Natural killer cell (primary cell): ENCODE results near the gene CBR3. TPM values are rescaled to one million over a fixed set of nuclear protein-coding genes. Genes with fewer than 3 reads are reported as not detected.
"Not testable (repeated sequence)": the region's sequence is repeated elsewhere in the genome, so short reads cannot be mapped to it uniquely, and the experiment has no call there.

ENCODE experiments used
- ATAC-seq, 3 donors: fragments of 150-1000 bp in 2 of 3; fragments of 200-7000 bp in 1 of 3; cut with Tn5 transposase; 1 replicate in 1 of 3; 2 replicates in 2 of 3; pipeline ENCODE4 v1.10.0; 2021; ENCODE audit warnings: mild to moderate bottlenecking in 2 of 3, moderate library complexity in 2 of 3
- DNase-seq, 2 donors: peaks; one replicate each; pipeline versions ENCODE4 v3.0.0 to v3.0.0-alpha.2; 2013 to 2021; ENCODE audit warnings: mixed read lengths in 1 of 2
- H3K27ac ChIP-seq: one replicate; pipeline ENCODE4 v1.5.1; 2013; ENCODE audit warnings: mild to moderate bottlenecking, low read length
- H3K27me3 ChIP-seq: one replicate; pipeline ENCODE4 v1.6.1; 2013; ENCODE audit warnings: low read length; ENCODE audit not compliant: control insufficient read depth, insufficient read depth
- H3K36me3 ChIP-seq: one replicate; pipeline ENCODE4 v1.6.1; 2013; ENCODE audit warnings: low read length; ENCODE audit not compliant: control insufficient read depth, insufficient read depth
- H3K4me1 ChIP-seq: one replicate; pipeline ENCODE4 v1.6.1; 2013; ENCODE audit warnings: low read length; ENCODE audit not compliant: control insufficient read depth, insufficient read depth
- H3K4me3 ChIP-seq: one replicate; pipeline ENCODE4 v1.5.1; 2013; ENCODE audit warnings: low read length
- H3K9me3 ChIP-seq: one replicate; pipeline ENCODE4 v1.6.1; 2013; ENCODE audit warnings: low read length; ENCODE audit not compliant: control insufficient read depth, insufficient read depth
- H3K27ac Mint-ChIP-seq, 2 donors: one replicate each; pipeline ENCODE4 v1.8.0; 2022; ENCODE audit warnings: mild to moderate bottlenecking in 2 of 2, mixed read lengths in 2 of 2, moderate library complexity in 1 of 2
- H3K27me3 Mint-ChIP-seq, 2 donors: one replicate each; pipeline ENCODE4 v1.8.0; 2022; ENCODE audit warnings: low read depth in 2 of 2, mixed read lengths in 2 of 2
- H3K36me3 Mint-ChIP-seq: one replicate; pipeline ENCODE4 v1.8.0; 2022; ENCODE audit warnings: mixed read lengths
- H3K4me1 Mint-ChIP-seq, 2 donors: one replicate each; pipeline ENCODE4 v1.8.0; 2022; ENCODE audit warnings: mixed read lengths in 2 of 2
- H3K4me3 Mint-ChIP-seq: one replicate; pipeline ENCODE4 v1.8.0; 2022; ENCODE audit warnings: mild to moderate bottlenecking, moderate library complexity, mixed read lengths
- H3K9me3 Mint-ChIP-seq, 2 donors: one replicate each; pipeline ENCODE4 v1.8.0; 2022; ENCODE audit warnings: mixed read lengths in 2 of 2
- WGBS: methylation state at CpG from one replicate; pipeline ENCODE4 v1.1.7; 2013; ENCODE audit warnings: missing lambda C conversion rate; ENCODE audit not compliant: insufficient coverage; 5-methylcytosine and 5-hydroxymethylcytosine counted together
- intact Hi-C: fragments of 100-400 bp; cut with micrococcal nuclease; formaldehyde crosslinking; loops from one replicate; pipeline ENCODE4 v1.14.2; 2022
- total RNA-seq, 4 donors: library from RNA; stranded (reverse); fragments of 120-200 nt in 1 of 4; gene quantifications; one replicate each; pipeline versions ENCODE4 v1.2.3 to v1.2.4, GENCODE V29; 2013 to 2022
- TF ChIP-seq, protein P1 (sequence below): fragments of 200-600 bp; IDR thresholded peaks from one replicate; pipeline ENCODE4 v1.8.0; 2022; ENCODE audit warnings: antibody characterized with exemption

Gene CBR3
- total RNA-seq, 3 donors from 2014 or later (not counting 1 experiment from before 2014, with no cell fraction given): 0.95 to 1.5 (median 1.2) TPM

DNA sequence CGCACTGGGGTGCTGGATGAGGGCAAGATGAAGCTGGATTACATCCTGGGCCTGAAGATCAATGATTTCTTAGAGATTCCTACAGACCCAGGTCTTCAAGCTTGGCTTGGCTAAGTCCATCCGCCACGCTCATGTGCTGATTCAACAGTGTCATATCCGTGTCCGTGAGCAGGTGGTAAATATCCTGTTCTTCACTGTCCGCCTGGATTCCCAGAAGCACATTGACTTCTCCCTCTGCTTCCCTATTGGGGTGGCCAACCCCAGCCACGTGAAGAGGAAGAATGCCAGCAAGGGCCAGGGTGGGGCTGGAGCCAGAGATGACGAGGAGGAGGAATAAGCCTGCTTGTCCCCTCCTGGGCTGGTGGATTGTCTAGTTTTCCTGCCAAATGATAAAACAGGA is 2.2 kb upstream of the CBR3 start:
- peaks cover 23% of the 10 kb centered on the region for H3K4me1 ChIP-seq
- Mint-ChIP-seq H3K36me3 (no peaks in the 10 kb centered on the region), H3K9me3 (no peaks in the 10 kb centered on the region), H3K27ac (no peak overlapping the region), H3K27me3 (no peaks in the 10 kb centered on the region), H3K4me1 (peaks cover 22 to 33% of the 10 kb centered on the region in 2 donors), H3K4me3 (peak overlapping the region; percentile 31)
- ATAC-seq (no peak), DNase-seq (no peak)
- H3K4me3 ChIP-seq: no peak overlapping the region
- H3K36me3 ChIP-seq: no peaks in the 10 kb centered on the region
- H3K9me3 ChIP-seq: no peaks in the 10 kb centered on the region
- TF ChIP-seq, protein P1, sequence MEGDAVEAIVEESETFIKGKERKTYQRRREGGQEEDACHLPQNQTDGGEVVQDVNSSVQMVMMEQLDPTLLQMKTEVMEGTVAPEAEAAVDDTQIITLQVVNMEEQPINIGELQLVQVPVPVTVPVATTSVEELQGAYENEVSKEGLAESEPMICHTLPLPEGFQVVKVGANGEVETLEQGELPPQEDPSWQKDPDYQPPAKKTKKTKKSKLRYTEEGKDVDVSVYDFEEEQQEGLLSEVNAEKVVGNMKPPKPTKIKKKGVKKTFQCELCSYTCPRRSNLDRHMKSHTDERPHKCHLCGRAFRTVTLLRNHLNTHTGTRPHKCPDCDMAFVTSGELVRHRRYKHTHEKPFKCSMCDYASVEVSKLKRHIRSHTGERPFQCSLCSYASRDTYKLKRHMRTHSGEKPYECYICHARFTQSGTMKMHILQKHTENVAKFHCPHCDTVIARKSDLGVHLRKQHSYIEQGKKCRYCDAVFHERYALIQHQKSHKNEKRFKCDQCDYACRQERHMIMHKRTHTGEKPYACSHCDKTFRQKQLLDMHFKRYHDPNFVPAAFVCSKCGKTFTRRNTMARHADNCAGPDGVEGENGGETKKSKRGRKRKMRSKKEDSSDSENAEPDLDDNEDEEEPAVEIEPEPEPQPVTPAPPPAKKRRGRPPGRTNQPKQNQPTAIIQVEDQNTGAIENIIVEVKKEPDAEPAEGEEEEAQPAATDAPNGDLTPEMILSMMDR: no peak
- intact Hi-C loops: no loop called here
- WGBS: 94% methylated on average over 8 of the region's 8 CpGs
- no peaks in the 10 kb centered on the region for H3K27me3 ChIP-seq
- H3K27ac ChIP-seq: no peak overlapping the region

DNA sequence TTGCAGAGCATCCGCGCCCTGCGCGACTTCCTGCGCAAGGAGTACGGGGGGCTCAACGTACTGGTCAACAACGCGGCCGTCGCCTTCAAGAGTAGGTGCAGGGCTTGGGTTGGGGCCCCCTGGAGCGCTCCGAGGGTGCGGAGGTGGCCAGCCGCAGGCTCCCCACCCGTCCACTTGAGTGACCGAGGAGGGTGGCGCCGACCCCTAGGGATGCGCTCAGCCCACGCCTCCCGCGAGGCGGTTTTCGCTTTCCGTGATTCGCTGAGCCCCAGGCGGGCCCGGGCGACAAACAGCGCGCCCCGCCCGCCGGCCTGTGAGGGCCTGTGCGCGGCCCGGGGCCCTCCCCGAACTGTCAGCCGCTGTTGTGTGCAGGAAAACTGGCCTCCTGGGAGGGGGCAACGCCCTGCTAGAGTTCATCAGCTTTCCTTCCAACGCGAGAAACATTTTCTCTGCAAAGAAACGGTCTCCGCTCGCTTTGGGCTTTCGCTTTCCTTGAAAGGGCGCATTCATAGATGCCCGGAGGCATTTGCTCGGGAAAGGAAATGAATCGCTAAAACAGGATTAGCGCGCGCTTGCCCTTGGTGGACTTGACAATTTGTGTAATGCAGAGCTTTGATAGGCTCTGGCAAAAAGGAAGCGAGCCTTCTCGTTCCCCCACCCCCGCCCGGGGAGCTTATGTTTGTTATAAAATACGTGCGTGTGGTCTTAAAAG is 668 bp downstream of the CBR3 start:
- H3K9me3 ChIP-seq: no peaks in the 10 kb centered on the region
- Mint-ChIP-seq H3K27me3 (no peaks in the 10 kb centered on the region), H3K4me1 (peaks cover 10 to 23% of the 10 kb centered on the region in 2 donors), H3K27ac (peak overlapping the region; percentile 70 to 89), H3K4me3 (peak overlapping the region; percentile 94), H3K9me3 (no peaks in the 10 kb centered on the region), H3K36me3 (no peaks in the 10 kb centered on the region)
- ATAC-seq (peak; percentile 81 to 88 (median 84)), DNase-seq (peak; percentile 45 to 65)
- H3K27ac ChIP-seq: peak overlapping the region; percentile 0
- intact Hi-C loops: loop anchor here (1.0 kb wide), 1 partner anchor 21 kb away; the partner anchor contains the start of gene DOP1B
- WGBS: under 1% methylated on average over 60 of the region's 60 CpGs
- peak overlapping the region; percentile 63 for H3K4me3 ChIP-seq
- no peaks in the 10 kb centered on the region for H3K36me3 ChIP-seq
- peaks cover 20% of the 10 kb centered on the region for H3K4me1 ChIP-seq
- TF ChIP-seq, protein P1: no peak
- no peaks in the 10 kb centered on the region for H3K27me3 ChIP-seq

DNA sequence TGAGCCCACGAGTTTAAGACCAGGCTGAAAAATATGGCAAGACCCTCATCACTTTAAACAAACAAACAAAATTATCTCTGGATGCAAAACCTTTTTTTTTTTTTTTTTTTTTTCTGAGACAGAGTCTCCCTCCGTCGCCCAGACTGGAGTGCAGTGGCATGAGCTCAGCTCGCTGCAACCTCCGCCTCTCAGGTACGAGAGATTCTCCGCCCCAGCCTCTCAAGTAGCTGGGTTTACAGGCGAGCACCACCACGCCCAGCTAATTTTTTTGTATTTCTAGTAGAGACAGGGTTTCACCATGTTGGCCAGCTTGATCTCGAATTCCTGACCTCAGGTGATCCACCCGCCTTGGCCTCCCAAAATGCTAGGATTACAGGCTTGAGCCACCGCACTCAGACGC is 4.9 kb downstream of the CBR3 start:
- H3K9me3 Mint-ChIP-seq, H3K4me3 ChIP-seq, intact Hi-C loops, H3K27ac ChIP-seq, H3K36me3 Mint-ChIP-seq, H3K36me3 ChIP-seq, H3K27me3 Mint-ChIP-seq, ATAC-seq, H3K9me3 ChIP-seq, DNase-seq, H3K27ac Mint-ChIP-seq, H3K4me3 Mint-ChIP-seq, H3K27me3 ChIP-seq: not testable (repeated sequence)
- WGBS: 91% methylated on average over 13 of the region's 13 CpGs
- peaks cover 13% of the 10 kb centered on the region for H3K4me1 ChIP-seq
- peaks cover 14% of the 10 kb centered on the region in 2 donors for H3K4me1 Mint-ChIP-seq

DNA sequence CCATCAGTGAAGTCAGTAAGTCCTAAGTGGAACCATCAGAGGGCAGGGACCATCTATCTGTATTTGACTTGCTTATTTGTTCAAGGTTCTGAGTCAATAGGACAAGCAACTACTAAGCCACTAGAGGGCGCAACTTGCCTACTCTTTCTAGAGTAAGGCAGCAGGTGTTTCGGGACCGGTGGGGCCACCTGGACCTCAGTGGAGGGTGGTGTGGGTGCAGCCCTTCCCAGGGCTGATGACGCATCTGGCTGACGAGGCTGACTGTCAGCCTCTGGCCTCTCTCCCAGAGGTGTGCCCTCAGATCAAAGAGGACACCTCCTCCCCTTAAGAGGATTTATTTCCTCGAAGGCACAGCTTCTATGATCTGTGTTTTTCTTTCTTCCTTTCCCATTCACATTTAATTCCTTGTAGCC is 6.6 kb downstream of the CBR3 start:
- 6% methylated on average over 6 of the region's 6 CpGs for WGBS
- Mint-ChIP-seq H3K27me3 (no peaks in the 10 kb centered on the region), H3K4me1 (peaks cover 5 to 8% of the 10 kb centered on the region in 2 donors), H3K9me3 (no peaks in the 10 kb centered on the region), H3K36me3 (no peaks in the 10 kb centered on the region), H3K27ac (no peak overlapping the region), H3K4me3 (no peak overlapping the region)
- no peak overlapping the region for H3K4me3 ChIP-seq
- no peaks in the 10 kb centered on the region for H3K9me3 ChIP-seq
- DNase-seq (peak; percentile 64 to 94), ATAC-seq (peak; percentile 94 to 97 (median 95))
- intact Hi-C loops: loop anchor here (1.0 kb wide), 2 partner anchors 68 to 190 kb away; no protein-coding TSS in a partner anchor
- peaks cover 18% of the 10 kb centered on the region for H3K4me1 ChIP-seq
- H3K27ac ChIP-seq: no peak overlapping the region
- TF ChIP-seq, protein P1: peak; percentile 94
- no peaks in the 10 kb centered on the region for H3K27me3 ChIP-seq
- H3K36me3 ChIP-seq: no peaks in the 10 kb centered on the region

DNA sequence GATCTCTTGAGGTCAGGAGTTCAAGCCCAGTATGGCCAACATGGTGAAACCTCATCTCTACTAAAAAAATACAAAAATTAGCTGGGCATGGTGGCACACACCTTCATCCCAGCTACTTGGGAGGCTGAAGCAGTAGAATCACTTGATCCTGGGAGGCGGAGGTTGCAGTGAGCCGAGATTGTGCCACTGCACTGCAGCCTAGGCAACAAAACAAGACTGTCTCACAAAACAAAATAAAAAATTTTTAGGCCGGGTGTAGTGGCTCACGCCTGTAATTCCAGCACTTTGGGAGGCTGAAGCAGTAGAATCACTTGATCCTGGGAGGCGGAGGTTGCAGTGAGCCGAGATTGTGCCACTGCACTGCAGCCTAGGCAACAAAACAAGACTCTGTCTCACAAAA is 9.4 kb downstream of the CBR3 start:
- H3K9me3 ChIP-seq, H3K9me3 Mint-ChIP-seq, H3K4me1 Mint-ChIP-seq, H3K4me3 Mint-ChIP-seq, H3K27me3 ChIP-seq, H3K36me3 Mint-ChIP-seq, H3K4me3 ChIP-seq, H3K27ac ChIP-seq, ATAC-seq, H3K36me3 ChIP-seq, DNase-seq, H3K27ac Mint-ChIP-seq, H3K27me3 Mint-ChIP-seq, intact Hi-C loops: not testable (repeated sequence)
- 89% methylated on average over 2 of the region's 6 CpGs for WGBS
- peaks cover 17% of the 10 kb centered on the region for H3K4me1 ChIP-seq
